ENCODE measurements around the gene NGLY1. TPM values are rescaled to one million over a fixed set of nuclear protein-coding genes. Genes with fewer than 3 reads are reported as not detected.
A peak's percentile ranks its signal among the peaks of the same experiment; 100 is the strongest.

Gene NGLY1
- polyA plus RNA-seq, 1 experiment, result 13.9 TPM

- ChIA-PET POLR2A (no interaction called here), CTCF (no interaction called here)
- H3K27ac ChIP-seq (ENCODE audit: low read depth, low read length), result no peak overlapping the region
- peaks cover 3% of the 10 kb centered on the region; the same call in 1 of the 2 replicates for H3K9me3 ChIP-seq (ENCODE audit: control insufficient read depth, insufficient read depth, low read length)
- no peak for DNase-seq (ENCODE audit: low read depth, low spot score)
- peak overlapping the region; percentile 84 for H3K4me3 ChIP-seq (ENCODE audit: low read depth, low read length)
- H3K27me3 ChIP-seq (ENCODE audit: control insufficient read depth, insufficient read depth, low read length), result no peaks in the 10 kb centered on the region
- no peak for TF ChIP-seq CTCF (IDR thresholded peaks at IDR 0.05; ENCODE audit: low read depth, low read length)
These were observed 1.3 kb downstream of the NGLY1 start for GRCh38 chr3:25781758-25782594.

GRCh38 chr3:25781145-25781757 is 2.0 kb downstream of the NGLY1 start:
- CTCF ChIA-PET, result no interaction called here
- H3K9me3 ChIP-seq (ENCODE audit: control insufficient read depth, insufficient read depth, low read length), result peaks cover 3% of the 10 kb centered on the region; the same call in 1 of the 2 replicates
- H3K27ac ChIP-seq (ENCODE audit: low read depth, low read length), result no peak overlapping the region
- H3K4me3 ChIP-seq (ENCODE audit: low read depth, low read length), result no peak overlapping the region
- TF ChIP-seq CTCF (IDR thresholded peaks at IDR 0.05; ENCODE audit: low read depth, low read length), result no peak
- DNase-seq (ENCODE audit: low read depth, low spot score), result no peak
- H3K27me3 ChIP-seq (ENCODE audit: control insufficient read depth, insufficient read depth, low read length), result no peaks in the 10 kb centered on the region
- POLR2A ChIA-PET, result no interaction called here

GRCh38 chr3:25780618-25781017 is 2.6 kb downstream of the NGLY1 start:
- TF ChIP-seq CTCF (IDR thresholded peaks at IDR 0.05; ENCODE audit: low read depth, low read length), result no peak
- DNase-seq (ENCODE audit: low read depth, low spot score), result no peak
- POLR2A ChIA-PET, result no interaction called here
- H3K27ac ChIP-seq (ENCODE audit: low read depth, low read length), result no peak overlapping the region
- no peak overlapping the region for H3K4me3 ChIP-seq (ENCODE audit: low read depth, low read length)
- CTCF ChIA-PET, result no interaction called here
- H3K27me3 ChIP-seq (ENCODE audit: control insufficient read depth, insufficient read depth, low read length), result no peaks in the 10 kb centered on the region
- peaks cover 3% of the 10 kb centered on the region; the same call in 1 of the 2 replicates for H3K9me3 ChIP-seq (ENCODE audit: control insufficient read depth, insufficient read depth, low read length)

- Histone ChIP-seq H3K9me3 (ENCODE audit: control insufficient read depth, insufficient read depth, low read length) (no peaks in the 10 kb centered on the region), H3K4me3 (ENCODE audit: low read depth, low read length) (no peak overlapping the region), H3K27me3 (ENCODE audit: control insufficient read depth, insufficient read depth, low read length) (no peaks in the 10 kb centered on the region), H3K27ac (ENCODE audit: low read depth, low read length) (no peak overlapping the region)
- no peak for DNase-seq (ENCODE audit: low read depth, low spot score)
- POLR2A ChIA-PET, result no interaction called here
- CTCF ChIA-PET, result no interaction called here
- no peak for TF ChIP-seq CTCF (IDR thresholded peaks at IDR 0.05; ENCODE audit: low read depth, low read length)
These were observed 7.3 kb downstream of the NGLY1 start for GRCh38 chr3:25775936-25776335.

GRCh38 chr3:25768851-25769250 is 14.4 kb downstream of the NGLY1 start:
- DNase-seq (ENCODE audit: low read depth, low spot score), result no peak
- Histone ChIP-seq H3K27me3 (ENCODE audit: control insufficient read depth, insufficient read depth, low read length) (no peaks in the 10 kb centered on the region), H3K27ac (ENCODE audit: low read depth, low read length) (no peak overlapping the region), H3K9me3 (ENCODE audit: control insufficient read depth, insufficient read depth, low read length) (no peaks in the 10 kb centered on the region), H3K4me3 (ENCODE audit: low read depth, low read length) (no peak overlapping the region)
- no peak for TF ChIP-seq CTCF (IDR thresholded peaks at IDR 0.05; ENCODE audit: low read depth, low read length)
- ChIA-PET CTCF (no interaction called here), POLR2A (no interaction called here)
